GM19395 (cell line): ENCODE data around the gene POLR3GL.

ENCODE experiments used
- ATAC-seq: cut with Tn5 transposase; IDR thresholded peaks from one replicate; pipeline ENCODE4 v1.9.1; 2021; ENCODE audit warnings: mild to moderate bottlenecking, moderate library complexity; ENCODE audit not compliant: unreplicated experiment

POLR3GL gene

DNA sequence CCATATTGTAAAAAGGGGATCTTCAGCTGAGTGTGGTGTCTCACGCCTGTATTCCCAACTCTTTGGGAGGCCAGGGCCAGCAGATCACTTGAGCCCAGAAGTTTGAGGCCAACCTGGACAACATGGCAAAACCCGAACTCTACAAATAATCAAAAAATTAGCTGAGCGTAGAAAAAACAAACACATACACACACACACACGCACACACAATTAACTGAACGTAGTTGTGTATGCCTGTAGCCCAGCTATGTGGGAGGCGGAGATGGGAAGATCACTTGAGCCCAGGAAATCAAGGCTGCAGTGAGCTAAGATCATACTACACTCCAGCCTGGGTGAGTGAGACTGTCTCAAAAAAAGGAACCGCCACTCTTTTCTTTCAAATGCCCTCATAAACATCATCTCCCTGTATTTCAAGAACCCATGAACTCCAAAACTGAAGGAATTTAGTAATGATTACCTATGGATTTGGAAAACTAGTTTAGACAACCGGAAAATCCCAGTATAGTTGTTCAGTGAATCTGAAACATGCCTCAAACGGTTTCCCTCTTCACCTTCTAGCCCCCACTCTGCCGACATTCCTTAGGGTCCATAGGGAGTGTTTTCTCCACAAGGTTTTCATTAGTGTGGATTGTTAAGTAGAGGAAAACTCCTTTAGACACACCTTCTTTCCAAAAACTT, 27.4 kb downstream of the POLR3GL start:
- ATAC-seq = no peak

- ATAC-seq = no peak
These were observed 28.0 kb downstream of the POLR3GL start for GRCh38 chr1:145992502-145992936.

GRCh38 chr1:145992958-145993617, 28.6 kb downstream of the POLR3GL start:
- no peak for ATAC-seq

DNA sequence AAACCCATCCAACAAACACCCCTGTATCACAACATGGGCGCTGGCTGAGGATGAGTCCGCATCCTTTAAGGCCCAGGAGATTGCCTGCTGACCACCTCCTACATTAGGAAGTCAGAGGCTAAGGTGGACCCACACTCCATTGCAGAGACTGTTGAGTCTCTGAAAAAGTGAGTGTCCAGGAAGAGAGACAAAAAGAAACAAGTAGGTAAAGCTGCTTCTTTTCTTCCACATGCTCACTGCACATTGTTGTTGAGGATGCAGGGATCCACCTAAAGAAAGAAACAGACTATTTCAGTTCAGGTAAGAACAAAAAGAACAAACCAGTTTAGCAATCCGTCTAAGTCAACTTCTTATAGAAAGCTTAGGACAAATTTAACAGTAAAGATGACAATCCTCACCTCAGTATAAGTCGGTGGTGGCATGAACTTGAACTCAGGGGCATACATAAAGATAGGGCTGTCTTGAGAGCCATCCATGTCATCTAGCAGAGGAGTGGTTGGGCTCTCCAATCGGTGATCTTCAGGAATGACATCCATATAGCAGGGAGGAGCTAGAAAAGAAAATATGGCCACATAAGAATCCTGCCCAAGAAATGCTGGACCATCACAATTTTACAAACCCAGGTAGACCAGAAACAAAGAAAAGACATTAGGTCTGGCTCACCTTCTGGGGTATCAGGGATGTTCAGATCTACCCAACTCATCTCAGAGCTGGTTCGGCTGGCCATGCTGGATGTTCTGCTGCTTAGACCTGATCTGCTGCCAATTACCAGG, 29.3 kb downstream of the POLR3GL start:
- ATAC-seq = no peak

GRCh38 chr1:145994391-145995120, 30.1 kb downstream of the POLR3GL start:
- no peak for ATAC-seq

DNA sequence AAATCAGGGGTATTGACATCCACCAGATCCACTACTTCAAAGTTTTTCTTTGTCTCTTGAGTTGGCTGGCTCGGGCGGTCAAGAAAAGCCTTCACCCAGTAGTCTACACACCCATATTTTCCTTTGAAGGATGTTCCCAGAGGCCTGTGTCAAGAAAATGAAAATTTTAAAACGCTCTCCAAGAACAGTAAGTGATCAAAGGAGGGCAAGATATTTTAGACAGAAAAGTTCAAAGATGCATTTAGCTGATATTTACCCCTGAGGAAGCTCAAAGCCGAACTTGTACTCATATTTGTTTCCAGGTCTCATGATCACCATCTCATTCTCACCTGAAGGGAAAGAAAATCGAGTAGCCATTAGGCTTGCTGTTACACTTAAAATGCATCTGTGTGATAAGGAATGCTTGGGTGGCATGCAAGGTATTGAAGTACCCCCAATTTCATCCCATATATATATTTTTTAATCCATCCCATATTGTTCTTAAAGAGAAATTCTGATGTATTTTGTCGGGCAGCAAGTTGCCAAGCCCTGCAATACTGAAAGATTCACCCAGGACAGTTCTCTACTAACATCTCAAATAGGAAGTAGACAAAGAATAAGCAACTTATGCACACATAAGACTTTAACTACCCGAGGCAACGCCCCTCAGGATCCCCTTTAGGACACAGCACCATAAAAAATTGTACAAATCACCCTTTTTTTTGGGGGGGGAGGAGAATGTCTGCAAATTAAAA, 30.8 kb downstream of the POLR3GL start:
- ATAC-seq = no peak

DNA sequence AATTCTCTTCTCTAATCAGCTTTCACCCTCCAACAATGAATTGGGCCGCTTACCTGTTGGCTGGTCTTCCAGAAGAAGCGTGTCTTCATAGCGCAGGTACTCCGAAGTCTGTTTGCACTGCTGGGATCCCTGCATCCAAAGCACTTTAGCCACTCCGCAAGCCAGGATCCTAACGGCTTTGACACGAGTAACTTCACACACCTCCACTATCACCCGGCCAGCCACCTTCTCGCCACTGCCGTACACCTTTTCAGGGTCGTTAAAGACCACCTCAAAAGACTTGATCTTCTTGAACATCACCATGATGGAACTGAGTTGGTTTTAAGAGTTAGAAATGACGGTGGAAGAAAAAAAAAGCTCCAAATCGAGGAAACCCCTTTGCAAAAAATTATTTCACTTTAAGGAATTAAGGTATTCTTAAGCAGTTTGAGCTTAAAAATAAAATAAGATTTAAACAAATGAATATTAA, 31.5 kb downstream of the POLR3GL start:
- ATAC-seq = no peak

DNA sequence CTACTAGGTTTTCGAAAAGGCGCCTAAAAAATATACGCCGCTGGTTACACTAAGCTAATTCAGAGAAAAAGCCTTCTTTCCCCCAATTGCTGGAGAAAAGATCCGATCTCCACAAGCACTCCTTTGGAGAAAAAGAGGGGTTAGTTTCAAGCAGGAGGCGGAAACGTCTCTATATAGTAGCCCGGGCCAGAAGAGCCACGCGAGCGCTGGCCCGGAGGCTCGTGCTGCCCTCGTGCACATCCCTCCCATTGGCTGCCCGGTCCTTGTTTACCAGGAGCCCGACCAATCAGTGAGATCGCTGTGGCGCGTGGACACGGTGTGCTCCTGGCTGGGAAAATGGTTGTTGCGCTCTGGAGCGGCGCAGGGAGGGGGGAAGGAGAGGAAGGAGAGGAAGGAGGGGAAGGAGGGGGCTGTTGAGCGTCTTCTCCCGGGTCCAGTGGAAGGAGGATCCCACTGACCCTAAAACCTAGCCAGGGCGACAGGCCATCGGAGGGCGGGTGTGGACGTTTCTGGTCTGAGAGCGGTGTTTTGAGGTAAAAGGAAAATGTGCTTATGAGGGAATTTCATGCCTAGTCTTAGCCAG, 32.0 kb downstream of the POLR3GL start, which contains the start of gene TXNIP:
Gene TXNIP (minus strand): TSS at position 147 of the 583 bp plus-strand sequence. CDS start 313 bp downstream, outside the sequence.
- peak; percentile 81 for ATAC-seq

DNA sequence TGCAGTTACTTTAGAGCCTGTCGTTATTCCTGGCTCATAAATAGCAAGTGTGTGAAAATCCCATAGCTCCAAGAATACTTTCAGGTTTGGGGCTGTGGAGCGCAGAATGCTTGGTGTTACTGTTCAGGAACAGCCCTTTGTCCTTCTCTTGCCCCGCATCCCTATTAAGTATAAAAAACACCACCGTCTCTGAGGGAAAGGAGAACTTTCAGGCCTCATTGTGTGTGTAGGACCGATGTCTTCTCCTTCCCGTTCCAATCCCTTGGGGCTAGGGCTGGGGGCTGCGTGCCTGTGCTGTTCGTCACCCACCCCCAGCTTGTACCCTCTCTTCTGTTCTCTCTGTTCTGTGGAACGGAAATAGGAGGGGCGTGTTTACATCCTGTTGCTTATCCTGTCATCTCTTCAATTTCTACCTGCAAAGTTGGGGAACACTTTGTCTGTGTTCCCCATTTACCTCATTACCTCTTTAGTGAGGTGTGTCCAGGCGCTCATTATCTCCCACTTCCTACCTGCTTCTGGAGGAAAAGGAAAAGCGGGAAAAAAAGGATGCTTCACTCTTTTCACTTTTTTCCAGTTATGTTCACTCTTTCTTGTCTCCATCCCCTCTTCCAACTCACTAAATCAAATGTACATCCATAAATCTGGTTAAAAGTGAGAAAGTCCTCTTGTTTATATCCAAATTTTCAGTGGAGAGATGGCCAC, 32.7 kb downstream of the POLR3GL start:
- peak; percentile 31 for ATAC-seq

GRCh38 chr1:145997718-145998023, 33.2 kb downstream of the POLR3GL start:
- no peak for ATAC-seq

DNA sequence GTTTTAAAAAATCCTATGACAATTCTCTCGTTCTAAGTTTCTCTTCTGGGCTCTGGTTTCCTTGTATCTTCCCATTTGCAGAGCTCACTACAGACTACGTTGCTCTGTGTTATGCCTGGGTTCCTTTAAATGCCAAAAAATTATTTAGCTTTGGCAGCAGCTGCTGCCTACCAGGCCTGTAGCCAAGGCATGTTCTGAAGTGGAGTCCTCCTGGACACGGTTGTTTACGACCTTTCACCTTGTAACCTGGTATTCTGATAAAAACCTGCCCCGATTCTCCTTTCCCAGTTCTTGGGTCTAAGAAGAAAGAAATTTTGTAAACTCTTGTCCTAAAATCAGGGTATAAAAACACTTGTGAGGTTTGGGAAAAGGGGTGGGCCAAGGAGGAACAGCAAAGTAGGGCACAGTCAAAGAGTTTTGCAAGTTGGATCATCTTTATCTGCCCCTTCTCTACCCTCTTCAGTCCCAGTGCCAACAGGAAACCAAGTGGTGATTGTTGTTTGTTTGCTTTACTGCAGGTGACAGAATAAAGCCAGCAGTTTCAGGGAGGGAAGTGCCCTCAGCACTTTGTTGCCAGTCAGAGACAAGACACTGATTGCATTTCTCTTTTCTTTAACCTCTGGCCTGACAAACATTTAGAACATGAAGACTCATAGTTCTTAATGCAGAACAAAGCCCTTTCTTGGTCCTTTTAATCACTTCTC, 35.0 kb downstream of the POLR3GL start:
- ATAC-seq = no peak

DNA sequence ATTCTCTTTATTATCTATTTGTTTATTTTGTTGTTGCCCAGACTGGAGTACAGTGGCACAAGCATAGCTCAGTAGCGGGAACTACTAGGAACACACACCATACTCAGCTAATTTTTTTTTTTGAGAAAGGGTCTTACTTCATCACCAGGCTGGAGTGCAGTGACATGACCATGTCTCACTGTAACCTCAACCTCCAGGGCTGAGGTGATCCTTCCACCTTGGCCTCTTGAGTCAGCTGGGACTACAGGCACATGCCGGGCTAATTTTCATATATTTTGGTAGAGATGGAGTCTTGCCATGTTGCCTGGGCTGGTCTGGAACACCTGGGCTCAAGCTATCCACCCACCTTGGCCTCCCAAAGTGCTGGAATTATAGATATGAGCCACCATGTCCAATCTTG, 37.2 kb downstream of the POLR3GL start:
- ATAC-seq = no peak

DNA sequence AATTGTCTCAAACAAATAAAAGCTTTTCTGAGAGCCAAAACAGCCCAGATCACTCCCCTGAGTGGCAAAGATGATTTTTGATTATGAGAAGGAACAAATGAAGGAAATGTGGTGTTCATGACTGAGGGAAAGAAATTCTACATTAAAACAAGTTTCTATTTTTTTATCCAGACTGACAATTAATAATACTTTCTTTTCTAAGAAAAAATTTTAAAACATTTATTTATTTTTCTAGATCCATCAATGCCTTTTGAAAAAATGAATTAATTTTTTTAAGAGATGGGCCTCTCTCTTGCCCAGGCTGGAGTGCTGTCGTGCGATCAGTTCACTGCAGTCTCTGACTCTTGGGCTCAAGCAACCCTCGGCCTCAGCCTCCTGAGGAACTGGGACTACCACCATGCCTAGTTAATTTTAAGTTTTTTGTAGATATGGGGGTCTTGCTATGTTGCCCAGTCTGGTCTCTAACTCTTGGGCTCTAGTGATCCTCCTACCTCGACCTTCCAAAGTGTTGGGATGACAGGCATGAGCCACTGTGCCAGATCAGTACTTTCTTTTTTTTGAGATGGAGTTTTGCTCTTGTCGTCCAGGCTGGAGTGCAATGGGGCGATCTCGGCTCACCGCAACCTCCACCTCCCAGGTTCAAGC, 43.1 kb downstream of the POLR3GL start:
- ATAC-seq = no peak

GRCh38 chr1:146010126-146010738, 45.7 kb downstream of the POLR3GL start:
- no peak for ATAC-seq

GRCh38 chr1:146012703-146013558, 48.4 kb downstream of the POLR3GL start:
- ATAC-seq = no peak

DNA sequence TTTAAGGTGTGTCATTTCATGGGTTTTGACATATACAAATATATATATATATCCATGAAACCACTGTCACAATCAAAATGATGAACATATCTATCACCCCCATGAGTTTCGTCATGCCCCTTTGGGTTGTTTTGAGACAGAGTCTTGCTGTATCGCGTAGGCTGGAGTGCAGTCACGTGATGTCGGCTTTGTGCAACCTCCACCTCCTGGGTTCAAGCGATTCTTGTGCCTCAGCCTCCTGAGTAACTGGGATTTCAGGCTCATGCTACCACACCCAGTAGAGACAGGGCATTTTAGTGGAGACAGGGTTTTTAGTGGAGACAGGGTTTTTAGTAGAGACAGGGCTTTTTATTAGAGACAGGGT, 49.1 kb downstream of the POLR3GL start:
- ATAC-seq = no peak

- ATAC-seq = no peak
These were observed 52.4 kb downstream of the POLR3GL start for GRCh38 chr1:146016891-146017290.
